ENCODE measurements around the gene FCN3. TPM values are rescaled to one million over a fixed set of nuclear protein-coding genes. Genes with fewer than 3 reads are reported as not detected.

The FCN3 gene
- total and polyA plus RNA-seq, 10 of the 15 experiments (the other 5 are each of a cell fraction or from before 2014, with no cell fraction given): 0.28 TPM; not detected in 9

DNA sequence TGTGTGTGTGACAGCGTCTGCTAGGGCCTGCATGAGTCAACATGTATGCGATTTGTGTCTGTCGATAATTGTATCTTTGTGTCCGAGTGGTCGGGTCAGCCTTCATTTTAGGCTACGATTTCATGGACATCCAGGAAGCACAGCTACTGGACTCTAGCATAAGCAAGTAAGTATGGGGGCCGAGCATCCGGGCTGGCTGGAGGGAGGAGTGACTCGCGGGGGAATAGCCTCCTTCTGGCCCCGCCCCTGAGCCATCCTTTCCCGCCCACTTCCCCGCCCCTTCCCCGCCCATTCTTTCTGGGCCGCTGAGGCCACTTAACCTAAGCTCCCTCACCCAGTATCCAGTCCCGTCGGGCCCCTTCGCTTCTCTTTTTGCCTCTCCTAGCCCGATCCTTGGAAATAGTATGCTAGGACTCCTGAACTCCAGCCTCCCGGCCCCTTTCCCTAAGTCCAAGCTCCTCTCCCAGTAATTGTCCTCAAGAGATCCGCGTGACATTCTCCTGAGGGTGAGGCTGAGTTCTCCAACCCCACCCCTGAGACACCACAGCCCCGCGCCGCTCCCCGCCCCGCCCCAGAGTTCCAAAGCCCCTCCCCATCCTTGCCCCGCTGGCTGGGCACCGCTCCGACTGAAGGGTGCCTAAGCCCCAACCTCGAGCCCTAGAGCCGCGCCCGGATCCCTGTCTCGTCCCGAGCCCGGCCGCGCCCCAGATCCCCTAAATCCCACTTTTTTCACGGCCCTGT lies 9.1 kb downstream of the FCN3 start (continued):
- TF ChIP-seq TCF12 (IDR thresholded peaks at IDR 0.05; ENCODE audit: low read depth, low read length) (no peak), ETV6 (conservative IDR thresholded peaks at IDR 0.05 in 1 of 2, IDR thresholded peaks at IDR 0.05 in 1 of 2; ENCODE audit: borderline replicate concordance in 1 of 2, low read depth in 1 of 2) (no peak), EP300 (IDR thresholded peaks at IDR 0.05; ENCODE audit: borderline replicate concordance in 1 of 2, control insufficient read depth in 1 of 2, low read depth in 2 of 2, low read length in 2 of 2) (0 out of 4 replicates have a peak, but pooled peaks of 1 of the 2 experiments have one; percentile 18), HDAC6 (IDR thresholded peaks at IDR 0.05; ENCODE audit: unreplicated experiment) (no peak), RAD21 (IDR thresholded peaks at IDR 0.05; ENCODE audit: insufficient read depth, low read depth, low read length) (no peak), MEF2B (IDR thresholded peaks at IDR 0.05; ENCODE audit: partially characterized antibody, poor library complexity, severe bottlenecking) (no peak), SMARCA5 (IDR thresholded peaks at IDR 0.05) (no peak), SMAD1 (IDR thresholded peaks at IDR 0.05; ENCODE audit: low read depth, partially characterized antibody) (no peak), ATF7 (IDR thresholded peaks at IDR 0.05; ENCODE audit: low read depth) (peak; percentile 43; the same call in 1 of the 2 replicates), MYB (IDR thresholded peaks at IDR 0.05; ENCODE audit: borderline replicate concordance, low read depth, low read length) (no peak), NFYA (IDR thresholded peaks at IDR 0.05; ENCODE audit: borderline replicate concordance, low read depth, low read length) (no peak), CBFB (IDR thresholded peaks at IDR 0.05; ENCODE audit: low read depth) (no peak), IRF4 (IDR thresholded peaks at IDR 0.05; ENCODE audit: low read depth, low read length) (no peak), NR2F1 (conservative IDR thresholded peaks at IDR 0.05) (no peak), POU2F2 (IDR thresholded peaks at IDR 0.05; ENCODE audit: borderline replicate concordance, low read depth, low read length) (no peak), ZNF687 (IDR thresholded peaks at IDR 0.05) (0 out of 2 replicates have a peak, but pooled peaks have one; percentile 37), ZNF217 (IDR thresholded peaks at IDR 0.05) (no peak), YY1 (IDR thresholded peaks at IDR 0.05; ENCODE audit: low read depth, low read length) (peak; percentile 46; the same call in 1 of the 2 replicates), RBBP5 (conservative IDR thresholded peaks at IDR 0.05) (no peak), ZNF274 (IDR thresholded peaks at IDR 0.05; ENCODE audit: insufficient read depth, insufficient read length) (no peak), STAT1 (conservative IDR thresholded peaks at IDR 0.05) (no peak), ZNF24 (IDR thresholded peaks at IDR 0.05) (no peak)
- TF ChIP-seq, protein P1, sequence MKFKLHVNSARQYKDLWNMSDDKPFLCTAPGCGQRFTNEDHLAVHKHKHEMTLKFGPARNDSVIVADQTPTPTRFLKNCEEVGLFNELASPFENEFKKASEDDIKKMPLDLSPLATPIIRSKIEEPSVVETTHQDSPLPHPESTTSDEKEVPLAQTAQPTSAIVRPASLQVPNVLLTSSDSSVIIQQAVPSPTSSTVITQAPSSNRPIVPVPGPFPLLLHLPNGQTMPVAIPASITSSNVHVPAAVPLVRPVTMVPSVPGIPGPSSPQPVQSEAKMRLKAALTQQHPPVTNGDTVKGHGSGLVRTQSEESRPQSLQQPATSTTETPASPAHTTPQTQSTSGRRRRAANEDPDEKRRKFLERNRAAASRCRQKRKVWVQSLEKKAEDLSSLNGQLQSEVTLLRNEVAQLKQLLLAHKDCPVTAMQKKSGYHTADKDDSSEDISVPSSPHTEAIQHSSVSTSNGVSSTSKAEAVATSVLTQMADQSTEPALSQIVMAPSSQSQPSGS (IDR thresholded peaks at IDR 0.05; ENCODE audit: low read length): no peak

Measured in GM12878 (cell line).